A673 (cell line): ENCODE data around the gene HSPB8.

ENCODE experiments used
- EZH2 ChIP-seq: fragments of 200-600 bp; sonication (generic); IDR thresholded peaks from 2 replicates; pipeline ENCODE4 v1.6.1; 2017; ENCODE audit warnings: borderline replicate concordance, low read depth, mild to moderate bottlenecking, mixed read lengths, antibody characterized with exemption, low read length; ENCODE audit not compliant: poor library complexity, severe bottlenecking
- TF ChIP-seq, protein P1 (sequence below): fragments of 300-800, 200-600 bp; sonication (generic); conservative IDR thresholded peaks from 2 replicates; pipeline ENCODE4 v1.5.1; 2017; ENCODE audit warnings: low read depth, mild to moderate bottlenecking, antibody characterized with exemption, low read length, moderate library complexity, mixed read lengths

DNA sequence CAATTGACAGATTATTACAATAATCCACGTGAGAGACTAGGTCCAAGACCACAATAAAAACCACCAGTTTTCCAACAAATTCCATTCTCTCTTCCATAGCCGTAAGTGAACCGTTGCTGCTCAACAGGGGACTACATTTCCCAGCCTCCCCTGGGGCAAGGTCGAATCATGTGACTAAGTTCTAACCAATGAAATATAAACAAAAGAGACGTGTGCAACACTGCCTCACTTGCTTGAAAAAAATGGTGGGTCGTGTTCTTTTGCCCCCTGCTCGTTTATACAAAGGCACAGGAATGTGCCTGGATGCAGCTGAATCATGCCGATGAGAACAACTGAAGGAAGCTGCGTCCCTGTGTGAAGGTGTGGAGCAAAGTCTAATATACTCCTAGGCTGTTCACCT, 51.1 kb downstream of the HSPB8 start:
- TF ChIP-seq, protein P1, sequence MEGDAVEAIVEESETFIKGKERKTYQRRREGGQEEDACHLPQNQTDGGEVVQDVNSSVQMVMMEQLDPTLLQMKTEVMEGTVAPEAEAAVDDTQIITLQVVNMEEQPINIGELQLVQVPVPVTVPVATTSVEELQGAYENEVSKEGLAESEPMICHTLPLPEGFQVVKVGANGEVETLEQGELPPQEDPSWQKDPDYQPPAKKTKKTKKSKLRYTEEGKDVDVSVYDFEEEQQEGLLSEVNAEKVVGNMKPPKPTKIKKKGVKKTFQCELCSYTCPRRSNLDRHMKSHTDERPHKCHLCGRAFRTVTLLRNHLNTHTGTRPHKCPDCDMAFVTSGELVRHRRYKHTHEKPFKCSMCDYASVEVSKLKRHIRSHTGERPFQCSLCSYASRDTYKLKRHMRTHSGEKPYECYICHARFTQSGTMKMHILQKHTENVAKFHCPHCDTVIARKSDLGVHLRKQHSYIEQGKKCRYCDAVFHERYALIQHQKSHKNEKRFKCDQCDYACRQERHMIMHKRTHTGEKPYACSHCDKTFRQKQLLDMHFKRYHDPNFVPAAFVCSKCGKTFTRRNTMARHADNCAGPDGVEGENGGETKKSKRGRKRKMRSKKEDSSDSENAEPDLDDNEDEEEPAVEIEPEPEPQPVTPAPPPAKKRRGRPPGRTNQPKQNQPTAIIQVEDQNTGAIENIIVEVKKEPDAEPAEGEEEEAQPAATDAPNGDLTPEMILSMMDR, result no peak
- no peak for TF ChIP-seq EZH2
